ENCODE data around the gene MTMR12.
"Not testable (repeated sequence)": the region's sequence is repeated elsewhere in the genome, so short reads cannot be mapped to it uniquely, and the experiment has no call there.

The MTMR12 gene

DNA sequence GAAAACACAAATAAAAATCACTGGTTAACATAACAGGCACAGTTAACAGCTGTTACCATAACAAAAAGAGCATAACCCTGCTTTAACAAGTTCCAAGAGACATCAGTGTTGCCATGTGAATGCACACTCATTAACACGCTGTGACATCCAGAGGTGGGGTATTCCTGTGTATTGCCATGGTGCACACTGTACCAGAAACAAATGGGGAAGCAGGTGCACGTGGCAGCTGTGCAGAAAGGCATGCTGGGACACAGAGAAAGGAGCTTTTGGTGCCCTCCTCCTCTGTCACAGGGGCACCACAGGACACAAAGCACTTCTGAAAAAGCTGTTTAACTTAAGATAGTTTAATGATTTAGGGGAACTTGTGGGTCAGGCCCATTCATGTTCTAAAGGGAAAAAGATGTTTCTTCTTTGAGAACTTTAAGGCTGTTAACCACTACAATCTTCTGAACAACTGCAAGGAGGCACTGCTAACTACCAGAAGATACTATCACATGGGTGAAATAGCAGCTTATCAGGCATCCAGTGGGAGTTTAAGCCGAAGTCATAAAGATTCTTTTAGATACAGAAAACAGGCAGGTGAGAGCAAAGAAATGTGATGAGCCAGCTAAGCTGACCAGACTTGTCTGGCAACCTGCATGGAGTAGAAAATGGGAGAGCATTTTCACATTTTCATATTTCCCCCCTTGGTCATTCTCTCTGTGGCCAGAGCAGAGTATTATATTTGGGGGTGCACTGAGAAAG, 82.2 kb downstream of the MTMR12 start:
- peak in 1 of 2 donors; percentile 43 for DNase-seq

DNA sequence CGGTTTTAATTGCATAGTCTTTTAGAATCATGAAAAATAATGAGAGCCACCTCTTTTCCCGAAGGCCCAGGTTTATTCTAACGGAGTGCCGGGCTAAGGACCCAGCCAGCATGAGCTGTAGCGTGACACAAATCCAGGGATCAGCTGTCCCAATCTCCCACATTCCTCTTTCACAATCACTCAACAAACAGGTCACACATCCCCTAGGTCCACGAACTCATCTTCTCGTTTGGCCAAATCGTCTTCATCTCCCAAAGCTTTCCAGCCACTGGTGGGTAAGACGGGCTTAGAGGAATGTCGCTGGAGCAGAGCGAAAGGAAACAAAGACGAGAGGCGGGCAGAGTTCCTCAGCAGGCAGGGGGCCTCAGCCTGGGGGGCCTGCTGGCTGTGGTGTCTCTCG, 83.2 kb downstream of the MTMR12 start:
- no peak for DNase-seq

DNA sequence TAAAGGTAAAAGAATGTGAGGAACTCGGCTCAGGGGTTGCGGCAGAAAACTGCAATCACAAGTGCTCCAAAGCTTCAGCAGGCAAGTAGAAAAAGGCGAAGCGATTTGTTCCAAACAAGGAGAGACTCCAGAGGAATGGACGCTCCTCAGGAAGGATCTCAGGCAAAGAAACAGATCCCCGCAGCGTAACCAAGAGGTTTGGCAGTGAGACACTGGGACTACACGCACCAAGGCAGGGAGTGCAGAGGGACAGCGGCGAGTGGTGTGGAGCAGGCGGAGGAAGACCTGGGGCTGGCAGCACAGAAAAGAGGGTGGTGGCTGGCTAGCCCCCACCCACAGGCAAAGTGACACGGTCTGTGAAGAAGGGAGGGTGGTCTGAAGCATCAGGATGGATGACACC, 83.9 kb downstream of the MTMR12 start:
- DNase-seq, result no peak

DNA sequence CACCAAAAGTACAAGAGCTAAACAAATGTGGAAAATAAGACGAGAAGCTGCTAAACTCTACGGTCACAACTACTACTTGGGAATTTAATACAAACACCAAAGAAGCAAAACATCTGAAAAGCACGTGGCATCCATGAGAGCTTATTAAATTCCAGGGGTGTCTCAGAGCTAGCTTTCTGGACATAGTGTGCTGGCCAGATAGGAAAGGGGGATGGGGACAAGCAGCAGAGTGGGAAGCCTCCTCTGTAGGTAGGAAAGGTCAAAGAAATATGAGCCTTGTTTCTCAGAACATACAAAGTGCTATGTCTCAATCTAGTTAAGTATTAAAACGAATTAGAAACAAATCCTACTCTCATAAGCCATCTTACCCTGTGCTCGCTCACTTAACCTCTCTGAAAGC, 87.3 kb downstream of the MTMR12 start:
- DNase-seq, result no peak

DNA sequence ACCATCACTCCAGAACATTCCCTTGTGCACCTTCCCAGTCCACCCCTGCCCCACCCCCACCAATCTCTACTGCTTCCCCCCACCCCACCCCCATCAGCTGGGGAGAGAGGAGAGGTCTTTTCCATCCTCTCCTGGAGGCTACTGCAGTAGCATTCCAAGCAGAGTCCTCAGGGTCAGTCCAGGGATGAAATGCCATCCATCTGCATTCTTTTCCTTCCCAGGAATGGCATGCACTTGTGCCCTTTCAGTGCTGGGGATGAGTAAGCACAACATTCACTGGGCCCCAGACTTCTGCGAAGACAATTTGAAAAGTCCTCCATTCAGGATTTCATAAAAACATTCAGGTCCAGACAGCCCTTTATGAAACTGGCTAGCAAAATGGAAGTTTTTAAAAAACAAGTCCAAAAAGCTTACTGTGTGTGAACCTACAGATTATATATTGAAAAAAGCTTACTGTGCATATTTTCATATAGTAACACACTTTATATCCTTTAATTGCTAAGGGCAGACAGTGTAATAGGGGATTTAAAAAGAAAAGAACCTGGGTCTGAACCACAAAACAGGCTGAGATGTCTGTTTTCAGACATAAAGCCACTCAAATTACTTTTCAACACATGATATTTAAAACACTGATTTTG, 88.6 kb downstream of the MTMR12 start:
- no peak for DNase-seq

DNA sequence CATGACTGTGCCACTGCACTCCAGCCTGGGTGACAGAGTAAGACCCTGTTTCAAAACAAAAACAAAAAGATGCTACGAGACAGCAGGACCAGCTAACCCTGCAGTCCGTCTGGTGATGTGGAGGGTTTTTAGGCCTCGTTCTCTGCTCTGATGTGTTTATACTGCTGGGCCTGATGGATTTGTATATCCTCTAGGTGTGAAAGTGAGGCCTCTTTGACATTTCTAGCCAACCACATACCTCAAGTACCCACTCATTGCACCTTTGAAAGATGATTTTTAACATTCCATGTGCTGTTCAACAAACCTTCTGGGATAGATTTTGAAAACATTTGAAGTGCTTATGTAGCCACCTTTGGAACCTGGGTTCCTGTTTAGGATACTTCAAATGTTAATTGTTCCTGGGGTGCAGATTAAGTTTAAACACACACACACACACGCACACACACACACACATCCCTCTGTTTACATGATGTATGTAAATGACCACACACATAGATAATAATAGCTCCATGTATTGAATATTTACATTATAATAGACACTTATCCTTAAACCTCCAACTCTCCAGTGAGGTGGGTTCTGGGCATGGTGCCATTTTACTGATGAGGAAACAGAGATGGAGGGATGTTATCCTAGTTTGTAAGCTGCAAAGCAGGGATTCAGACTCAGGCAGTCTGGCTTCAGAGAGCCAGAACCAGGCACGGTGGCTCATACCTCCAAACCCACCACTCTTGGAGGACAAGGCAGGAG, 89.8 kb downstream of the MTMR12 start:
- DNase-seq, result no peak

DNA sequence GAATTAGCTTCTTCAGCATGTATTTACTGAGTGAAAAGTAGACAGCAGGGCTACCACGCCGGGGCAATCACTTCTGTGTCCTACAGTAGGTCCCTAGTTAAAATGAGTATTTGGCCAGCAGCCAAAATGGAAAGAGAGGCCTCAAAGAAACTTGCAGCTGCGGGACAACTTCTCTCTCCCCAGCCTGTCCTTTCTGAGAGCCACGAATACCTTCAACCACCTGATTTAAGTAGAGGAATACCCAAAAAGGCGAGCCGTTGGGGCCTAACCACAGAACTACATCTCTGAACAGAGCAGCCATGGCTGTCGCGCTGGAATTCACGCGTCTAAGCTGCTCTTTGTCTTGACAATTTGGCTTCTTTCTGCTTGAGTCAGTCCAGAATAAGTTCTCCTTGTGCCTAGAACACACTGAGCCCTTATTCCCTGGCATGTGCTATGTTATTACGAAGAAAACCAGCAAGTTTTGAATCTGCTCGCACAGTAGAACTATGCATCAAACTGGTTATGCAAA, 94.8 kb downstream of the MTMR12 start:
- DNase-seq, result no peak

DNA sequence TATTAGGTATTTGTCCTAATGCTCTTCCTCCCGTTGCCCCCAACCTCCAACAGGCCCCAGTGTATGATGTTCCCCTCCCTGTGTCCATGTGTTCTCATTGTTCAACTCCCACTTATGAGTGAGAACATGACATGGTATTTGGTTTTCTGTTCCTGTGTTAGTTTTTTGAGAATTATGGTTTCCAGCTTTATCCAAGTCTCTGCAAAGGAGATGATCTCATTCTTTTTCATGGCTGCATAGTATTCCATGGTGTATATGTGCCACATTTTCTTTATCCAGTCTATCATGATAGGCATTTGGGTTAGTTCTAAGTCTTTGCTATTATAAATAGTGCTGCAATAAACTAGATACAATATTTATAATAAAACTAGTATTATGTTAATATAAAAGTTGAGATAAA, 98.4 kb downstream of the MTMR12 start:
- DNase-seq, result not testable (repeated sequence)

DNA sequence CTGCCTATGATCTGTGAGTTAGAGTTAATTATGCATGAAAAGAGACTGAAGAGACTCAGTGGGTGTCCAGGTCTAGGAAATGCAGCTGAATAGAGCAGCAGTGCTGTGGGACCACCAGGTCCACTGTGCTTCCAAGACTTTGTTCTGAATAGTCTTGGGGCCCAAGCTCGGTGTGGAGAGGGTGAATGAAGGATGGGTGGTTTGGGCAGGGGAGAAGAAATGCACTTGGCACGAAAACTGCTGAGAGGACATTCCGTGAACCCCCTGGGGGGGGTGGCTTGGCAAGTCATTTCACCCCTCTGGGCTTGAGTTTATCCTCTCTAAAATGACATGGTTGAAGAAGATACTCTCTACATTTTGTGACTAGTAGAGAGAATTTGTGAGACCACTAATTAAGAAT, 102.6 kb downstream of the MTMR12 start:
- no peak for DNase-seq

DNA sequence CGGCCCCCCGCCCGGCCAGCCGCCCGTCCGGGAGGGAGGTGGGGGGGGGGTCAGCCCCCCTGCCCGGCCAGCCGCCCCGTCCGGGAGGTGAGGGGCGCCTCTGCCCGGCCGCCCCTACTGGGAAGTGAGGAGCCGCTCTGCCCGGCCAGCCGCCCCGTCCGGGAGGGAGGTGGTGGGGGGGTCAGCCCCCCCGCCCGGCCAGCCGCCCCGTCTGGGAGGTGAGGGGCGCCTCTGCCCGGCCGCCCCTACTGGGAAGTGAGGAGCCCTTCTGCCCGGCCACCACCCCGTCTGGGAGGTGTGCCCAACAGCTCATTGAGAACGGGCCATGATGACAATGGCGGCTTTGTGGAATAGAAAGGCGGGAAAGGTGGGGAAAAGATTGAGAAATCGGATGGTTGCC, 103.9 kb downstream of the MTMR12 start:
- DNase-seq, result not testable (repeated sequence)

DNA sequence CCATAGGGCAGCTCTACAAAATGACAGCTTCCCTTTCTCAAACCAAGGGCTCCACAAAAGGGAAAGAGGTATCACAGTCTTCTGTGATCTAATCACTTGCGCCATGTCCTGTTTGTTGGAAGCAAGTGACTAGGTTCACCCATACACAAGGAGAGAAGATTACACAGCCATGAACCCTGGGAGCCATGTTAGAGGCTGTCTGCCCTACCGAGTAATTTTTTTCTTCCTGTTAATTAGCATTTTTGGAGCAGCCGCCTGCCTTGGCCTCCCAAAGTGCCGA, 105.4 kb downstream of the MTMR12 start:
- DNase-seq, result peak in 1 of 2 donors; percentile 15

DNA sequence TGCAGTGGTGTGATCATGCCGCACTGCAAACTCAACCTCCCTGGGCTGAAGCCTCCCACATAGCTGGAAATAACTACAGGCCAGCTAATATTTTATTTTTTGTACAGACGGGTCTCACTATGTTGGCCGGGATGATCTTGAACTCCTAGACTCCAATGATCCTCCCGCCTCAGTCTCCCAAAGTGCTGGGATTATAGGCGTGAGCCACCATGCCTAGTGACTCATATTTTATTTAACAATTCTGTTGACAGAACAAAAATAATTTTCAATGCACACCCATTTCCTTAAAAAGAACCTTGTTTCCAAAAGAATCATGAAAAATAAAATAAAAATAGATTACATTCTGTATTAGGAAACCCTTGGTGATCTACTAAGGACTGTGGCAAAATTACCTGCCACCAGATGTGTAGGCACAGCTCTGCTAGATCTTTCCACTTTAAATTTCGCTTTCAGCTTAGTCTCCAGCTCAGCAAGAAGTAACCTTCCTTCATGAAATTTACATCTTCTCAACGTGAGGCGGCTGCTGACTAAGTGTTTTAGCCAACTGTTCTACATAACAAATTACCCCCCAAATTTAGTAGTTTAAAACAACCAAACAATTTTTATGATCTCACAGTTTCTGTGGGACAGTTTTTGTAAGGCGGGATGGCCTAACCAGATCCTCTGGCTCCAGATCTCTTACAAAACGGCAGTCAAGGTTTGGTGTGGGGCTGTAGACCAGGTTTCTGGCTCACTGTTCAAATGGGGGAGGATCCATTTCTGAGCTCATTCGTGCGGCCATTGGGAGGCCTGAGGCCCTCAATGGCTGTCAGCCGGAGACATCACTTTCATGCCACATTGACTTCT, 106.0 kb downstream of the MTMR12 start:
- DNase-seq, result no peak

DNA sequence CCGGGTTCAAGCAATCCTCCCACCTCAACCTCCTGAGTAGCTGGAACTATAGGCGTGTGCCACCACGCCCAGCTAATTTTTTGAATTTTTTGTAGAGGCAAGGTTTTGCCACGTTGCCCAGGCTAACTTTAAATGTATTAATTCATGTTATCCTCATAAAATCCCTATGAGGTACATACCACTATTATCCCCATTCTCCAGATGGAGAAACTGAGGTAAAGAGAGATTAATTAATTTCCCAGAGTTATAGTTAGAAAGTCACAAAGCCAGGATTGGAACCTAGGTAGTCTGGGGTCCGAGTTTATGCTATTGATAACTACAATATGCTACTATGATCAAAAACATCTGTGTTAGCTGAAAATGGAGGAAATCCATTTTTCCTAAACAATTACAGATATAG, 106.7 kb downstream of the MTMR12 start:
- no peak for DNase-seq

DNA sequence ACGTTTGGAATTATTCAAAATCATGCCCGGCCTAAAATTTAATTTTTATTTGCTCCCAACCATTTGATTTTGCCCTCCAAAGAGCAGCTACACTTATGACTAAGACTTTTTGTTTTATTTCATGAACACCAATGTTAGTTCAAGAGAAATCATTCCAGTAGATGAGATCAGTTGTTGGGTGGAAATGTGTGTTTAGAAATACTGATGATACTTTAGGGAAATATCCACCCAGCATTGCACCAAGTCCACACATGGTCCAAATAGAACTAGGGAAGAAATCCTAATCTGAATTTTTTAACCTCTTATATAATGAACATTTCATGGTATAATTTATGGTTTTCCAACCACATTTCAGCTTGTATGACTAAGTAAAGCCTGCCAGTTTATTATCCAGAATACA, 110.3 kb downstream of the MTMR12 start:
- no peak for DNase-seq

DNA sequence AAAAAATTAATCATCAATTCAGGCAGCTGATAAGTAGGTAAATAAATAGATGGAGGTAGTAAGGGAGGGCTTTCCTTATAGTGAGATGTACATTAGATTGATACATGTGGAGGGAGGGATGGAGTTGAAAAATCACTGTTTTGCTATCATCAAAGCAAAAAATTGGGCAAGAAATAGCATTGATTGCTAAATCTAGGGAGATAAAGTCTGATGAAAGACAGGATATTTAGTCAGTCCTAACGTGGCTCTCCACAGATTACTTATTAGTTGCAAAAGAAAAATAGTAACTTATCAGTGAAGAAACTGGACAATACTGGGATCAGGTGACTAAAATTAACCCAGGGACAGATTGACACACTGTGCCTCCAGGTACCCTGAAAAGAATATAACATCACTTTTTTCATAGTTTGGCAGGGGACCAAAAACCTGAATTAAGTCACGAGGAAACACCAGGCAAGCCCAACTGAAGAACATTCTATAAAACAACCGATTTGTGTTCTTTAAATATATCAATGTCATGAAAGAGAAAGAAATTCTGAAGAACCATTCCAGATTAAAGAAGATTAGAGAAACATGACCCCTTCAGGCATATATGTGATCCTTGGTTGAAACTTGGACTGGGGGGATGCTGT, 111.5 kb downstream of the MTMR12 start:
- DNase-seq, result no peak

DNA sequence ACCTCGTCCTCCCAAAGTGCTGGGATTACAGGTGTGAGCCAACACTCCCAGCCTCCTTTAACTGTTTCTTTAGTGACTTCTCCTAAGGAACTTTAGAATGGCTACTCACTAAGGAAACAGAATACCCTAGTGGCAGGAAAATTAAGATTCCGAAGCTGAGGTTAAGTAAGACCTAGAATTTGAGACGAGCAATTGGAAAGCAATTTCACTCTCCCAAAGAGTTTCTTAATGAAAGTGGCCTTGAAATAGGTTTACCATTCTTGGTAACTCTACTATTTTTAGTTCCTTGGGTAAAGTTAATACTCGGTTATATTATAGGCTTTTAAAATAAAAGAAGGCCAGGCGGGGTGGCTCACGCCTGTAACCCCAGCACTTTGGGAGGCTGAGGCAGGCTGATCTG, 115.7 kb downstream of the MTMR12 start:
- DNase-seq, result no peak

DNA sequence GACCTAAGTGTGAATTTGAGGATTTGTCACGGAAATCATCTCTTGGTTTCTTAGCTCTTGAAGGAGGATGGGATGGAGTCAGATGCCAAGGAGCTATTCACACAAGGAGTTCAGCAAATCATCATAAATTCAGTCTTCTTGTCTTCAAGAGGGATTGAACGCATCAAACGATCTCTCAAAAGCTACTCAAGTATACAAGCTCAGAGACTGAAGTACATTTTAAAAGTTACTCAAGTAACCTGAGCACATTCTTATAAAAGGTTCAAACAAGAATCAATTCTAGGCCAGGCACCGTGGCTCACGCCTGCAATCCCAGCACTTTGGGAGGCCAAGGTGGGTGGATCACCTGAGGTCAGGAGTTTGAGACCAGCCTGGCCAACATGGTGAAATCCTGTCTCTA, 117.5 kb downstream of the MTMR12 start:
- DNase-seq, result no peak

DNA sequence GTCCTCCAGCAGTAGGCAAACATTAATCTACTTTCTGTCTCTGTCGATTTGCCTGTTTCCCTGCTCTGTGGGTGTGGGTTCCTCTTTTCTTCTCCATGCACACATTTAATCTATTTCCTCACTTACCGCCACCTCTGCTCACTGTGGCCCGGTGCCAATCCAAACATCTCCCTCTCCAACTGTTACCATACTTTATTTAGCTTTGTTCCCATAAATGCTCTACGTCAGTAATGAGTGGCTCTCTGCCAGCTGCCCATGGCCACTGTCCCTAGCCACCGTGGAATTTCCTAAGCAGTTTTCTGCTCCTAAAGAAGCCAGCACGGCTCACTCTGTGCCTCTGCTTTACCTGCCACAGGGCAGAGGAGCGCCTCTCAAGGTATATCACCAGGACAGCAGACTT, 119.1 kb downstream of the MTMR12 start:
- peak in 1 of 2 donors; percentile 28 for DNase-seq

DNA sequence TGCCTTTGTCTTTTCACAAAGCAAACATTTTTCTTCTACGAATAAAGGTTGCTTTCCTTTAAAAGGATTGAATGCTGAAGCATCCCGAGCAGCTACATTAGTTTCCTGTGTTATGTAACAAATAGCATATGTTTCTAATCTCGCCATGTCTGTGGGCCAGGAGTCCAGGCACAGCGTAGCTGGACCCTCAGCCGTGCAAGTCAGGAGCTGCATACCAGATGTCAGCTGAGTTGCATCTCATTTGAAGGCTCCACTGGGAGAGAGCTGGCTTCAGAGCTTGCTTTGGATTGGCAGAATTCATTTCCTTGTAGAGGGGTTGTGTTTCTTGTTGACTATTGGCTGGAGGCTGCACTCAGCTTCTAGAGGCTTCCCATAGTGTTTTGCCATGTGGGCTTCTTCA, 122.6 kb downstream of the MTMR12 start:
- DNase-seq, result no peak

DNA sequence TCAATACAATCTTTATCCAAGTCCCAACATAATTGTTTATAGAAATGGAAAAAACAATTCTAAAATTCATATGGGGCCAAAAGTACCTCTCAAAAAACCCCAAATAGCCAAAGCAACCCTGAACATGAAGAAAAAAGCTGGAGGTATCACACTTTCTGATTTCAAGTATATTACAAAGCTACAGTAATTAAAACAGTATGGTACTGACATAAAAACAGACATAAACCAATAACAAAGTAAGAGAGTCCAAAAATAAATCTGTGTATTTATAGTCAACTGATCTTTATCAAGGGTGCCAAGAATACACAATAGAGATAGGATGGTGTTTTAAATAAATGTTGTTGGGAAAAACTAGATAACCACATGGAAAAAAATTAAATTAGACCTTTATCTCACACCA, 125.1 kb downstream of the MTMR12 start:
- DNase-seq, result no peak

DNA sequence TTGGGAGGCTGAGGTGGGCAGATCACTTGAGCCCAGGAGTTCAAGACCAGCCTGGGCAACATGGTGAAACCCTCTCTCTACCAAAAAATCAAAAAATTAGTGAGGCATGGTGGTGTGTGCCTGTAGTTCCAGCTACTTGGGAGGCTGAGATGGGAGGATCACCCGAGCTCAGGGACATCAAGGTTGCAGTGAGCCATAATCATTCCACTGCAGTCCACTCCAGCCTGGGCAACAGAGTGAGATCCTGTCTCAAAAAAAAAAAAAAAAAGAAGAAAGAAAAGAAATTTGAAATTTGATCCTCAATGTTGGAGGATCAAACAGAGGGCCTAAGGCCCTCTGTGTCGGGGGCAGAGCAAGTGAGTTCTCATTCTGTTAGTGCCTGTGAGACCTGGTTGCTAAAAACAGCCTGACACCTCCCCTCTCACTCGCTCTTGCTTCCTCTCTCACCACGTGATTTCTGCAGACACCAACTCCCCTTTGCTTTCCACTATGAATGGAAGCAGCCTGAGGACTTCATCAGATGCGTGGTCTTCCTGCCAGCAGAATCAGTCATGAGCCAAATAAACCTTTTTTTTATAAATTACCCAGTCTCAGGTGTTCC, 130.2 kb downstream of the MTMR12 start:
- DNase-seq, result no peak

All from CD4-positive, alpha-beta T cell treated with Interleukin-4 for 1 hour (primary cell).